IPS-NIHi7 (cell line): Measurements from ENCODE around the gene HOXC5.

Experiments used
- DNase-seq: peaks from one replicate; pipeline ENCODE4 v3.0.0; 2012; ENCODE audit warnings: mixed read lengths; ENCODE audit errors: extremely low spot score

Gene HOXC5

GRCh38 chr12:54045868-54046521, 13.1 kb downstream of the HOXC5 start:
- DNase-seq: no peak

- peak; percentile 22 for DNase-seq
Observed at GRCh38 chr12:54046809-54047159, 13.9 kb downstream of the HOXC5 start.

GRCh38 chr12:54047160-54047963, 14.5 kb downstream of the HOXC5 start:
- DNase-seq: peak; percentile 40

GRCh38 chr12:54047964-54048303, 15.1 kb downstream of the HOXC5 start:
- no peak for DNase-seq

GRCh38 chr12:54048406-54049093, 15.7 kb downstream of the HOXC5 start:
- DNase-seq: no peak

GRCh38 chr12:54049108-54049507, 16.3 kb downstream of the HOXC5 start:
- DNase-seq: no peak

- no peak for DNase-seq
Observed at GRCh38 chr12:54050482-54050810, 17.6 kb downstream of the HOXC5 start.

GRCh38 chr12:54051026-54051842, 18.4 kb downstream of the HOXC5 start:
- DNase-seq: peak; percentile 27

- DNase-seq: no peak
Observed at GRCh38 chr12:54051874-54052437, 19.1 kb downstream of the HOXC5 start.

GRCh38 chr12:54052438-54053002, 19.7 kb downstream of the HOXC5 start:
- no peak for DNase-seq

GRCh38 chr12:54053003-54053750, 20.3 kb downstream of the HOXC5 start:
- peak; percentile 22 for DNase-seq

- DNase-seq: no peak
Observed at GRCh38 chr12:54053751-54054741, 21.2 kb downstream of the HOXC5 start, which contains the start of gene HOXC4. Gene HOXC4, plus strand, starts transcription at chr12:54053835. Its CDS starts 88 bp downstream, at chr12:54053923.

- no peak for DNase-seq
Observed at GRCh38 chr12:54054742-54055194, 21.9 kb downstream of the HOXC5 start.

GRCh38 chr12:54055552-54055951, 22.7 kb downstream of the HOXC5 start:
- DNase-seq: no peak

- no peak for DNase-seq
Observed at GRCh38 chr12:54056110-54056509, 23.3 kb downstream of the HOXC5 start.

- DNase-seq: no peak
Observed at GRCh38 chr12:54058128-54058768, 25.4 kb downstream of the HOXC5 start.

GRCh38 chr12:54059668-54060067, 26.8 kb downstream of the HOXC5 start:
- no peak for DNase-seq

GRCh38 chr12:54060174-54060974, 27.5 kb downstream of the HOXC5 start:
- DNase-seq: no peak
